Ovary (tissue), 3 donors: Measurements from ENCODE around the gene BRIP1.

ENCODE experiments used
- CTCF ChIP-seq, 3 donors: fragments of 450-650 bp in 2 of 3; fragments of 200-600 bp in 1 of 3; IDR thresholded peaks; one replicate each; pipeline versions ENCODE4 v1.5.1 to v1.8.0; 2016 to 2022; ENCODE audit warnings: antibody characterized with exemption in 3 of 3, mild to moderate bottlenecking in 1 of 3
- POLR2A ChIP-seq: fragments of 450-650 bp; IDR thresholded peaks from one replicate; pipeline ENCODE4 v1.6.1; 2017; ENCODE audit warnings: antibody characterized with exemption, mild to moderate bottlenecking, moderate library complexity
- donor health status: DM: no; HTN: no; CAD: no.

GRCh38 chr17:61904094-61904710 is 40.9 kb upstream of the BRIP1 start:
- TF ChIP-seq CTCF (IDR thresholded peaks at IDR 0.05) (no peak), POLR2A (no peak)
